Uterus (tissue), 4 donors: ENCODE measurements around the gene ANKFY1. TPM values are rescaled to one million over a fixed set of nuclear protein-coding genes. Genes with fewer than 3 reads are reported as not detected.

Experiments
- DNase-seq, 2 donors: peaks; one replicate each; pipeline ENCODE4 v3.0.0-alpha.2; 2019 to 2020
- H3K27ac ChIP-seq, 2 donors: fragments of 200-600 bp; sonication (generic); 1 replicate in 1 of 2; 2 replicates in 1 of 2; pipeline ENCODE4 v1.5.1; 2016 to 2018
- H3K27me3 ChIP-seq, 2 donors: fragments of 200-600 bp; sonication (generic); one replicate each; pipeline ENCODE4 v1.5.1; 2018 to 2019; ENCODE audit warnings: control low read depth in 1 of 2
- H3K36me3 ChIP-seq, 2 donors: fragments of 200-600 bp; sonication (generic); one replicate each; pipeline ENCODE4 v1.5.1; 2019; ENCODE audit warnings: control low read depth in 1 of 2
- H3K4me1 ChIP-seq, 2 donors: fragments of 200-600 bp; sonication (generic); one replicate each; pipeline ENCODE4 v1.5.1; 2018 to 2019; ENCODE audit warnings: control low read depth in 1 of 2
- H3K4me3 ChIP-seq, 2 donors: fragments of 200-600 bp; sonication (generic); 1 replicate in 1 of 2; 2 replicates in 1 of 2; pipeline ENCODE4 v1.5.1; 2018 to 2019; ENCODE audit warnings: mild to moderate bottlenecking in 1 of 2
- H3K9me3 ChIP-seq, 2 donors: fragments of 200-600 bp; sonication (generic); one replicate each; pipeline ENCODE4 v1.5.1; 2019; ENCODE audit warnings: control low read depth in 1 of 2
- POLR2A ChIP-seq, 2 donors: fragments of 450-650 bp; IDR thresholded peaks; one replicate each; pipeline ENCODE4 v1.6.1; 2016; ENCODE audit warnings: antibody characterized with exemption in 2 of 2, mild to moderate bottlenecking in 1 of 2, moderate library complexity in 1 of 2
- intact Hi-C: fragments of 100-400 bp; cut with DNase I; formaldehyde crosslinking; loops from one replicate; pipeline ENCODE4 v1.15.1; 2023; ENCODE audit warnings: low total_unique reads
- total RNA-seq, 4 donors: library from RNA; depleted of rRNA in 3 of 4; stranded (reverse); fragments of >200 nt in 3 of 4; gene quantifications; one replicate each; pipeline versions ENCODE4 v1.1.0 to v1.2.4, GENCODE V29; 2014 to 2023
- TF ChIP-seq, protein P1 (sequence below), 4 experiments: fragments of 200-600 bp in 2 of 4; fragments of 450-650 bp in 2 of 4; sonication (generic) in 2 of 4; IDR thresholded peaks; one replicate each; pipeline ENCODE4 v1.5.1; 2016 to 2019; ENCODE audit warnings: antibody characterized with exemption in 4 of 4, mild to moderate bottlenecking in 2 of 4, moderate library complexity in 1 of 4
- donor health status: DM: yes; HTN: yes; CAD: no.

ANKFY1 gene
- total RNA-seq, 4 donors from 2014 or later = 17.6 to 69.5 (median 52.8) TPM

DNA sequence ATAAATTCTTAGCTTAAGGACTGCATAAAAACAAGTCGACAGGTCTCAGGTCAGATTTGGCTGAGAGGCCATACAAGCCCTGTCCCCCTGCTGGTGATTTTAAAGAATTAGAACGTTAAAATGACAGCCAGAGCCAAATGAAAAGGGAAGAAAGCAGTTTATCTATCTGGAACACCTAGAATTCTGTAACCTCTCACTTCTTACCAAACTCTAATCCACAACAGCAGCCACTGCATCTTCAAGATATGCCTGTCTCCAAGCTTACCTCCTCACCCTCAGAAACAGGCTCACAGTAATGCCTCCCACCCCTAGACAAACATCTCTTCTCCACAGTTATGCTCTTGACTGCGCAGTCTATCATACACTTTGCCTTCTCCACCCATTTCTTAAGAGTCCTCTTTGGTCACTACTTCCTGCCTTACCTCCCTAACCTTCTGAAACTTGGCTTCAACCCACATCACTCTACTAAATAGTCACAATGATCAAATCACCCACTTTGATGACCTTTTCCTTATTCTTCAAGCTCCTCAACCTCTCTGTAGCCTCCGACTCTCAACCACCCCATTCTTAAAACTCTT, 14.2 kb downstream of the ANKFY1 start:
- Histone ChIP-seq H3K27ac (no peak overlapping the region), H3K9me3 (no peaks in the 10 kb centered on the region), H3K4me1 (peaks cover 0 to 4% of the 10 kb centered on the region in 2 donors), H3K27me3 (no peaks in the 10 kb centered on the region), H3K36me3 (no peaks in the 10 kb centered on the region), H3K4me3 (no peak overlapping the region)
- DNase-seq = no peak
- intact Hi-C loops = no loop called here
- TF ChIP-seq POLR2A (IDR thresholded peaks at IDR 0.05) = no peak
- TF ChIP-seq, protein P1, sequence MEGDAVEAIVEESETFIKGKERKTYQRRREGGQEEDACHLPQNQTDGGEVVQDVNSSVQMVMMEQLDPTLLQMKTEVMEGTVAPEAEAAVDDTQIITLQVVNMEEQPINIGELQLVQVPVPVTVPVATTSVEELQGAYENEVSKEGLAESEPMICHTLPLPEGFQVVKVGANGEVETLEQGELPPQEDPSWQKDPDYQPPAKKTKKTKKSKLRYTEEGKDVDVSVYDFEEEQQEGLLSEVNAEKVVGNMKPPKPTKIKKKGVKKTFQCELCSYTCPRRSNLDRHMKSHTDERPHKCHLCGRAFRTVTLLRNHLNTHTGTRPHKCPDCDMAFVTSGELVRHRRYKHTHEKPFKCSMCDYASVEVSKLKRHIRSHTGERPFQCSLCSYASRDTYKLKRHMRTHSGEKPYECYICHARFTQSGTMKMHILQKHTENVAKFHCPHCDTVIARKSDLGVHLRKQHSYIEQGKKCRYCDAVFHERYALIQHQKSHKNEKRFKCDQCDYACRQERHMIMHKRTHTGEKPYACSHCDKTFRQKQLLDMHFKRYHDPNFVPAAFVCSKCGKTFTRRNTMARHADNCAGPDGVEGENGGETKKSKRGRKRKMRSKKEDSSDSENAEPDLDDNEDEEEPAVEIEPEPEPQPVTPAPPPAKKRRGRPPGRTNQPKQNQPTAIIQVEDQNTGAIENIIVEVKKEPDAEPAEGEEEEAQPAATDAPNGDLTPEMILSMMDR (IDR thresholded peaks at IDR 0.05) = peak in 3 of 4 experiments; percentile 24 to 41 (median 30)

GRCh38 chr17:4248504-4249277, 15.1 kb downstream of the ANKFY1 start:
- no peak overlapping the region for H3K27ac ChIP-seq
- intact Hi-C loops = no loop called here
- no peaks in the 10 kb centered on the region for H3K27me3 ChIP-seq
- no peak for TF ChIP-seq POLR2A (IDR thresholded peaks at IDR 0.05)
- TF ChIP-seq, protein P1 (IDR thresholded peaks at IDR 0.05) = no peak
- no peak for DNase-seq
- H3K4me1 ChIP-seq = peaks cover 0 to 4% of the 10 kb centered on the region in 2 donors
- H3K36me3 ChIP-seq = no peaks in the 10 kb centered on the region
- no peaks in the 10 kb centered on the region for H3K9me3 ChIP-seq
- H3K4me3 ChIP-seq = no peak overlapping the region

- Histone ChIP-seq H3K36me3 (no peaks in the 10 kb centered on the region), H3K4me3 (no peak overlapping the region), H3K27ac (no peak overlapping the region), H3K9me3 (no peaks in the 10 kb centered on the region), H3K4me1 (peaks cover 0 to 4% of the 10 kb centered on the region in 2 donors), H3K27me3 (no peaks in the 10 kb centered on the region)
- no peak for DNase-seq
- TF ChIP-seq, protein P1 (IDR thresholded peaks at IDR 0.05) = no peak
- TF ChIP-seq POLR2A (IDR thresholded peaks at IDR 0.05) = no peak
- intact Hi-C loops = no loop called here
Measured at GRCh38 chr17:4247971-4248388, 15.8 kb downstream of the ANKFY1 start.

DNA sequence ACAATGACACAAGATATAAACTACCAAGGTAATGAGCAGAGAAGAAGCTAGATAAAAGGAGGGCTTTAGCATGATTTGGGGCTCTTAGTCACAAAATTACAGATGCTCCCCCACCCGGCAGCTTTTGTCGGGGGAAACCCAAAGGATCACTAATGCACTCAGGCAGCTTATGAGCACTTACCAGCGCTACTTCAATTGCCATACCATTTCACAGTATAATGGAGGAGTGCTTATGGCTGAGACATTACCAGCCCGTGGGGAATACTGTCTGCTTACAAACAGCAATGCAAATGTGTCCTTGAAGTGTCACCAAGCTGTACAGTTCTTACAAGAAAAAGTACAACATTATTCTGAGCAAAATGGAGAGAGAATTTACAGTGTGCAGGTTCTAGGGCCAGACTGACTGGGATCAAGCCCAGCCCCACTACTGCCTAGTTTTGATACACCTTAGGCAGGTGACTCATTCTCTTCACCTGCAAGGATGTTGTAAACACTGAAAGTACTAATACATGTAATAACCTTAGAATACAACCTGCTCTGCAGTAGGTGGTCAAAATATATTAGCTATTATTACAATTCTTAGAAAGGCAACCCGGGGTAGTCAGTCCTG, 16.3 kb downstream of the ANKFY1 start:
- Histone ChIP-seq H3K4me1 (peaks cover 0 to 4% of the 10 kb centered on the region in 2 donors), H3K27ac (no peak overlapping the region)

More for the DNA sequence above, 16.3 kb downstream of the ANKFY1 start:
- Histone ChIP-seq H3K4me3 (no peak overlapping the region), H3K9me3 (no peaks in the 10 kb centered on the region), H3K36me3 (no peaks in the 10 kb centered on the region), H3K27me3 (no peaks in the 10 kb centered on the region)
- TF ChIP-seq POLR2A (IDR thresholded peaks at IDR 0.05) = no peak
- TF ChIP-seq, protein P1 (IDR thresholded peaks at IDR 0.05) = no peak
- no peak for DNase-seq
- intact Hi-C loops = no loop called here
